Activated CD8-positive, alpha-beta T cell treated with anti-CD3 and anti-CD28 coated beads for 36 hours (primary cell): Measurements from ENCODE around the gene TEX29. TPM values are rescaled to one million over a fixed set of nuclear protein-coding genes. Genes with fewer than 3 reads are reported as not detected.
A peak's percentile ranks its signal among the peaks of the same experiment; 100 is the strongest.

Source experiments
- ATAC-seq: fragments of 200-7000 bp; cut with Tn5 transposase; one replicate; pipeline ENCODE4 v1.10.0; 2021; ENCODE audit warnings: mild to moderate bottlenecking, moderate library complexity
- CTCF ChIA-PET: fragments of 350-600 bp; sonication (Branson Sonifier 250); formaldehyde crosslinking; loops from one replicate; lab custom pipeline; 2021; ENCODE audit warnings: antibody characterized with exemption; lab: Charles Lee
- POLR2A ChIA-PET: fragments of 350-600 bp; sonication (Branson Sonifier 250); formaldehyde crosslinking; loops from one replicate; lab custom pipeline; 2021; ENCODE audit warnings: antibody characterized with exemption; lab: Charles Lee
- DNase-seq: peaks from one replicate; pipeline ENCODE4 v3.0.0-alpha.2; 2020
- H3K27ac Mint-ChIP-seq: one replicate; pipeline ENCODE4 v1.8.0; 2021; ENCODE audit warnings: mild to moderate bottlenecking, mixed read lengths
- H3K27me3 Mint-ChIP-seq: one replicate; pipeline ENCODE4 v1.8.0; 2021; ENCODE audit warnings: mixed read lengths
- H3K36me3 Mint-ChIP-seq: one replicate; pipeline ENCODE4 v1.8.0; 2021; ENCODE audit warnings: low read depth, mixed read lengths
- H3K4me1 Mint-ChIP-seq: one replicate; pipeline ENCODE4 v1.8.0; 2021; ENCODE audit warnings: low read depth, mixed read lengths
- H3K4me3 Mint-ChIP-seq: one replicate; pipeline ENCODE4 v1.8.0; 2021; ENCODE audit warnings: mild to moderate bottlenecking, moderate library complexity, mixed read lengths
- H3K9me3 Mint-ChIP-seq: one replicate; pipeline ENCODE4 v1.8.0; 2021; ENCODE audit warnings: mixed read lengths
- CTCF ChIP-seq: fragments of 200-600 bp; IDR thresholded peaks from one replicate; pipeline ENCODE4 v1.8.0; 2022; ENCODE audit warnings: antibody characterized with exemption, mild to moderate bottlenecking
- intact Hi-C: fragments of 100-400 bp; cut with micrococcal nuclease; formaldehyde crosslinking; loops from one replicate; pipeline ENCODE4 v1.10.0; 2022
- total RNA-seq, 2 experiments: library from RNA; stranded (reverse); gene quantifications; one replicate each; pipeline ENCODE4 v1.2.3, GENCODE V29; 2021

TEX29 gene
- total RNA-seq, 2 experiments from 2014 or later = 0.50 to 0.67 TPM

- Mint-ChIP-seq H3K36me3 (peaks cover 27% of the 10 kb centered on the region), H3K27ac (peak overlapping the region; percentile 6), H3K4me1 (no peaks in the 10 kb centered on the region), H3K4me3 (no peak overlapping the region), H3K27me3 (no peaks in the 10 kb centered on the region), H3K9me3 (peaks cover 21% of the 10 kb centered on the region)
- ChIA-PET POLR2A (no interaction called here), CTCF (no interaction called here)
- no peak for ATAC-seq
- TF ChIP-seq CTCF = no peak
- intact Hi-C loops = no loop called here
- no peak for DNase-seq
Measured at GRCh38 chr13:111315347-111315995, 5.0 kb upstream of the TEX29 start.

- ATAC-seq (no peak), DNase-seq (no peak)
- Mint-ChIP-seq H3K36me3 (peaks cover 19% of the 10 kb centered on the region), H3K27me3 (no peaks in the 10 kb centered on the region), H3K4me3 (no peak overlapping the region), H3K27ac (no peak overlapping the region), H3K9me3 (peaks cover 15% of the 10 kb centered on the region), H3K4me1 (no peaks in the 10 kb centered on the region)
- CTCF ChIA-PET = no interaction called here
- POLR2A ChIA-PET = no interaction called here
- intact Hi-C loops = no loop called here
- no peak for TF ChIP-seq CTCF
Measured at GRCh38 chr13:111316161-111316730, 4.2 kb upstream of the TEX29 start.

- no peak overlapping the region for H3K4me3 Mint-ChIP-seq
- no peak overlapping the region for H3K27ac Mint-ChIP-seq
- ChIA-PET POLR2A (no interaction called here), CTCF (no interaction called here)
- intact Hi-C loops = no loop called here
- peaks cover 8% of the 10 kb centered on the region for H3K9me3 Mint-ChIP-seq
- H3K36me3 Mint-ChIP-seq = peaks cover 11% of the 10 kb centered on the region
- DNase-seq (no peak), ATAC-seq (no peak)
- H3K27me3 Mint-ChIP-seq = no peaks in the 10 kb centered on the region
- TF ChIP-seq CTCF = no peak
- H3K4me1 Mint-ChIP-seq = no peaks in the 10 kb centered on the region
Measured at GRCh38 chr13:111317042-111317550, 3.3 kb upstream of the TEX29 start.

GRCh38 chr13:111317571-111318345 lies 2.7 kb upstream of the TEX29 start:
- H3K36me3 Mint-ChIP-seq = peaks cover 6% of the 10 kb centered on the region
- ATAC-seq (no peak), DNase-seq (no peak)
- intact Hi-C loops = no loop called here
- no peak for TF ChIP-seq CTCF
- H3K4me1 Mint-ChIP-seq = no peaks in the 10 kb centered on the region
- no peaks in the 10 kb centered on the region for H3K27me3 Mint-ChIP-seq
- H3K4me3 Mint-ChIP-seq = no peak overlapping the region
- no peak overlapping the region for H3K27ac Mint-ChIP-seq
- ChIA-PET POLR2A (no interaction called here), CTCF (interaction anchor here (1.4 kb wide), 1 partner anchor 12 kb away, joined by 3 read pairs; no protein-coding TSS in a partner anchor)
- H3K9me3 Mint-ChIP-seq = peaks cover 3% of the 10 kb centered on the region

- CTCF ChIA-PET = interaction anchor here (1.4 kb wide), 1 partner anchor 13 kb away, joined by 3 read pairs; no protein-coding TSS in a partner anchor
- Mint-ChIP-seq H3K36me3 (peaks cover 3% of the 10 kb centered on the region), H3K27me3 (no peaks in the 10 kb centered on the region), H3K9me3 (no peaks in the 10 kb centered on the region), H3K4me3 (no peak overlapping the region), H3K4me1 (peaks cover under 1% of the 10 kb centered on the region), H3K27ac (no peak overlapping the region)
- DNase-seq = no peak
- no peak for TF ChIP-seq CTCF
- ATAC-seq = no peak
- intact Hi-C loops = no loop called here
- POLR2A ChIA-PET = no interaction called here
Measured at GRCh38 chr13:111318386-111318785, 2.1 kb upstream of the TEX29 start.
